ENCODE results near the gene HCFC1R1.
"Not testable (repeated sequence)": the region's sequence is repeated elsewhere in the genome, so short reads cannot be mapped to it uniquely, and the experiment has no call there.

Gene HCFC1R1

DNA sequence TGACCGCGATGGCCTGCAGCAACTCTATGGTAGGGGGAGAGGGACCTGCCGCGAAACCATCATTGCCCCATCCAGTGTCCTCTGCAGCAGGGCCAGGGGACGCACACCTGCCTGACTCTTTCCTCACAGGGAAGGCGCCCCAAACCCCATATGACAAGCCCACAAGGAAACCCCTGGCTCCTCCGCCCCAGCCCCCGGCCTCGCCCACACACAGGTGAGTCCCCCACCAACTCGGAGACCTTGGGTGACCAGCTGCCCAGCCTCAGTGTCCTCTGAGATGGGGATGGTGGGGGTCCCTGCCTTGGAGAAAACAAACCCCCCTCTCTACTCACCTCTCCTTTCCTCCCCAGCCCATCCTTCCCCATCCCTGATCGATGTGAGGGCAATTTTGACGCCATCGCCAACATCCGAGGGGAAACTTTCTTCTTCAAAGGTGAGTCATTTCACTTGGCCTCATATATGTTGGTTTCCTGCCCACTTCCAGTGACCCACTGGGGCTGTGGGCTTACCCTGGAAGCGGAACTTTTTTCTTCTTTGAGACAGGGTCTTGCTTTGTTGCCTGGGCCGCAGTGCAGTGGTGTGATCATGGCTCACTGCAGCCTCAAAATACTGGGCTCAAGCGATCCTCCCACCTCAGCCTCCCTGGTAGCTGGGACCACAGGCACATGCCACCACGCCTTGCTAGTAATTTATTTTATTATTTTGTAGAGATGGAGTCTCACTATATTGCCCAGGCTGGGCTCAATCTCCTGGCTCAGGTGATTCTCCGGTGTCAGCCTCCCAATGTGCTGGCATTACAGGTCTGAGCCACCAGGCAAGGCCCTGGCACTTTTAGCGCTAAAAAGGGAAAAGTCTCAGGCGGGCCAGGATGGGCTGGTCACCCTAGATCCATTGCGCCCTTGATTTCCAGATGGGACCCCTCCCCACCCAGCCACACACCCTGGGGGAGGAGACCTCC, 33.7 kb upstream of the HCFC1R1 start:
- no peak for DNase-seq (ENCODE audit: low spot score)

DNA sequence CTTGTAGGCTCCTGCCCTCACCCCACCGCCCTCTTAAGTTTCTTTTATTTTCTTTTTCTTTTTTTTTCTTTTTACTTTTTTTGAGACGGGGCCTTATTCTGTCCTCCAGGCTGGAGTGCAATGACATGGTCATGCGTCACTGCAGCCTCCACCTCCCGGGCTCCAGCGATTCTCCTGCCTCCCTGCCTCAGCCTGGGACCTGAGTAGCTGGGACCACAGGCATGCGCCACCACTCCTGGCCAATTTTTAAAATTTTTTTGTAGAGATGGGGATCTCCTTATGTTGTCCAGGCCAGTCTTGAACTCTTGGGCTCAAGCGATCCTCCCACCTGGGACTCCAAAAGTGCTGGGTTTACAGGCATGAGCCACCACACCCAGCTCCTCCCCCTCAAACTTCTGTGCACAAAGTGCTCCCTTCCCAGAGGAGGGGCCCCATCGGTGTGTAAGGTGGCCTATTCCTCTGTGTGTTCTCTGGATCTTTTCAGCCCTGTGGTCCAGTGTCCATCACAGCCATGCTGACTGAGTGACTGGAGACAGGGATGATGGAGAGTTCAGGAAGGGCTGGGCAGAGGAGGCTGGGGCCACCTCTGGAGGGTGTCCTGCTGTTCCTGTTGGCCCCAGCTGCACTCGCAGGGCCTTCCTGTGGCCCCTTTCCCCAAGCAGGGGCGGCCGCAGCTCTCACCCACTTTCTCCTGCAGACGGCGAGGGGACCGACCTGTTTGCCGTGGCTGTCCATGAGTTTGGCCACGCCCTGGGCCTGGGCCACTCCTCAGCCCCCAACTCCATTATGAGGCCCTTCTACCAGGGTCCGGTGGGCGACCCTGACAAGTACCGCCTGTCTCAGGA, 32.8 kb upstream of the HCFC1R1 start:
- DNase-seq (ENCODE audit: low spot score), result no peak

DNA sequence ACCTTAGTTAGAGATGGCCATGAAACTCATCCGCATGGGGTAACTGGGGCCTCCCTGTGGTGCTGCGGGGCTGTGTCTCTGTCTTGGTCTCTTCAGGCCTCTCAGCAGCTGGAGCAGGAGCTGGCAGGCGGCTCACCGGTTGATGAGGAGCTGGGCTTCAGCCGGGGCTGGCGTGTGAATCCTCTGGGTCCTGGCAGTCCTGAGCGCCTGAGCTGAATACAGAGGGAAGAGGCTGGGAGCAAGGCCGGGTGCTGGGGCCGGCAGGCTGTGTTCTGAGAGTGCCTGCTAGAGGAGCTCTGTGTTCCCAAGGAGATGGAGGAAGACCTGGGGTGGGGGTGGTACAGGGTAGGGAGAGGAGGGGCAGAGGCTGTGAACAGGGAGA, 32.0 kb upstream of the HCFC1R1 start:
- not testable (repeated sequence) for DNase-seq (ENCODE audit: low spot score)

DNA sequence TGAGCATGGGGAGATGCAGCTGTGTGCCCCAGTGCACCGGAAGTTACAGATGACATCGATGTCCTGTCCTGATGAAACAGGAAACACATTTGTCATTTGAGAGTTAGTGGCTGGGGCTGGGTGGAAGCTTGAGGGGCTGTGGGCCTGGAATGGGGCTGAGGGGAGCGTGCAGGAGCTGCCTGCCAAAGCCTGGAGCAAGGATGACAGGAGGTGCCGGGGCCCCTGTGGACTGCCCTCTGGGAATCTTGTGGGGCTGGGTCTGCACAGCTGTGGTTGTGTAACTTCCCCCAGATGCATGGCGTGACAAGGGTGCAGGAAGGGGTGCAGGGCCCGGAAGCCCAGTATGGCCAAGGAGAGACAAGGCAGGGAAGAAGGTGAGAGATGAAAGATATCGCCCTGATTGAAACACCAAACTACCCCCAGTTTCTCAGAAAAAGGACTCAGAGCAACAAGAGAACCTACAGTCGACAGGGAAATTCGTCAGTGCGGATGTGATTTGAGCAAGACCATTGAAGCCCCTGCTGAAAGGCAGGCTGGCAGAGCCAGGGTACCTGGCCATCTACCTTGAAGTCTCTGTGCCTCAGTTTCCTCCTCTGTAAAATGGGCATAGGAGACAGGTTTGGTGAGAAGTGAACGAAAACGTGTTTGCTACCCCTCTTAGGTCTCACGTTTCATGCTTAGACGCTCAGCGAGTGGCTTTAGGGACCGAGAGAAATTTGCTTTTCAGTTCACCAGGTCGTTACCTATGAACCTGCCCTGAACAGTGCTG, 31.4 kb upstream of the HCFC1R1 start:
- DNase-seq (ENCODE audit: low spot score), result no peak

DNA sequence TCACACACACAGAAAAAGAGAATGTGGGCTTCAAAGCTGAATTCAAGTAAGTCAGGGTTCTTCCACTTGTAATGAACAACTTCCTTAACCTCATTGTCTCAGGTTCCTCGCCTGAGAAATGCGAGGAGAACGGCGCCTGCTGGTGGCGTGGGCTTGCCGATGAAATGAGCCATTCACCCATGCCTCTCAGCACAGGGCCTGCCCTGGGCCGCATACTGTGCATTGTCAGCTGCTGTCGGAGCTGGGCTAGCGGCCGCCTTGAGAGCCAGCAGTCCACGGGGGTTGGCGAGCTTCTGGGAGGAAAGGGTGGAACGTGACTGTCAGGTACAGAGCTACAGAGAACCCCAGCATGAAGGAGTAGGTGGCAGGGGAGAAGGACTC, 29.6 kb upstream of the HCFC1R1 start:
- DNase-seq (ENCODE audit: low spot score), result not testable (repeated sequence)

DNA sequence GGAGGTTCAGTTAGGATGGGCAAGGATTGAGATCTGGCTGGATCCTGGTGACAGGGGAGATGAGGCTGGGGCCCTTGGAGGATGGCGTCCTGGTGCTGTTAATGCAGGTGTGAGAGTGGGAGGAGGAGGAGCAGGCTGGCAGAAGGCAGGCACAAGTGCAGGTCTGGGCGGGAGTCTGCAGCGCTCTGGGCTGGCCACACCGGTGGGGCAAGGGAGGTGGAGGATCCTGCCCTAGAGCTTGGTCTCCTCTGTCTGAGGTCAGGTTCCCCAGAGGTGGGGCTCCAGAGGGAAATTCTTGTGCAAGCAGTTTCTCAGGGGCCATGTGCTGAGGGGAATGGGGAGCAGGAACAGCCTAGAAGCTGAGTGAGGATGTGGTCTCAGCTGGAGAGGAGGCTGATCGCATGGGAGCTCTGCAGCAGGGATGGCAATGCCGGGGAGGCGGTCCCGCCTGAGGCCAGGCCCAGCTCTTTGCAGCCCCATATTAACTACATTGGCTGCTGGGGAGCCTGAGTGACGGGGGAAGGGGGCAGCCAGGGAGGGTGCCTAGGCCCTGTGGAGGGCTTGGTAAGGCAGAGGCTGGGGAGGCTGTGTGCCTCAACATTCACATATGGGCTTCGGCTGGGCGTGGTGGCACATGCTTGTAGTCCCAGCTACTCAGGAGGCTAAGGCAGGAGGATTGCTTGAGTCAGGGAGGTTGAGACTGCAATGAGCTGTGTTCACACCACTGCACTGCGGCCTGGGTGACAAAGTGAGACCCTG, 29.0 kb upstream of the HCFC1R1 start:
- not testable (repeated sequence) for DNase-seq (ENCODE audit: low spot score)

DNA sequence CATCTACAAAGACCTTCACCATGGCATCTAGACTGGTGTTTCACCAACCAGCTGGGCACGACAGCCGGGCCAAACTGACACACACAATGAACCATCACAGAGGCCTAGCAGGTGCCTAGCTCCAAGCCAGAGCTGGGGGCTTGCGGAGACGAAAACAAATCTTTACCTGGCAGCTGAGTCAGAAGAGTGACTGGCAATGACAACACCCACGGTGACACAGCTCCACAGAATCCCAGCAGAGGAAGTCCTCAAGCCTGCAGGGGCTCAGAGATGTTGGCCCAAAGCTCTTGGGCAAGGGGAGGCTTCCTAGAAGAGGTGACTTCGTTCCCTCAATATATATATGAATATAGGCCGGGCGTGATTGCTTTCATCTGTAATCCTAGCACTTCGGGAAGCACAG, 27.8 kb upstream of the HCFC1R1 start:
- DNase-seq (ENCODE audit: low spot score), result no peak

DNA sequence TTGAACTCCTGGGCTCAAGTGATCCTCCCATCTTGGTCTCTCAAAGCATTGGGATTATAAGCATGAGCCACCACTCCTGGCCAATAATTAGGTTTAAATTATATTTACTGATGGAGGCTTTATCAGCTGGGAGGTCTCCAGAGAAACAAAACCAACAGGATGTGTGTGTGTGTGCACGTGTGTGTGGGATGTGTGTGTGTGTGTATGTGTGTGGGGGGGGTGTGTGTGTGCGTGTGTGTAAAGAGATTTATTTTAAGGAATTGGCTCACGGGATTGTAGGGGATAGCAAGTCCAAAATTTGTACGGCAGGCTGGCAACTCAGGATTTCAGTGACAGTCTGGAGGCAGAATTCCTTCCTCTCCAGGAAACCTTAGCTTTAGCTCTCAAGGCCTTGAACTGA, 27.3 kb upstream of the HCFC1R1 start:
- DNase-seq (ENCODE audit: low spot score), result no peak

DNA sequence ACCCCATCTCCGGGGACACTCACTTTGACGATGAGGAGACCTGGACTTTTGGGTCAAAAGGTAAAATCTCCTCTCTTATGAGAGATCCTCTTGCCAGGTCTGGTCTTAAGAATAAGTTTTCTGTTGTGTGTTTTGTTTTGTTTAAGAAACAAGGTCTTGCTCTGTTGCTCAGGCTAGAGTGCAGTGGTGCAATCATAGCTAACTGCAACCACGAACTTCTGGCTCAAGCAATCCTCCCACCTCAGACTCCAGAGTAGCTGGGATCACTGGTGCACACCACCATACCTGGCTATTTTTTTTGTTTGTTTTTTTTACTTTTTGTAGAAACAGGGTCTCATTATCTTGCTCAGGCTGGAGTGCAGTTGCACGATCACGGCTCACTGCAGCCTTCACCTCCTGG, 26.7 kb upstream of the HCFC1R1 start:
- no peak for DNase-seq (ENCODE audit: low spot score)

DNA sequence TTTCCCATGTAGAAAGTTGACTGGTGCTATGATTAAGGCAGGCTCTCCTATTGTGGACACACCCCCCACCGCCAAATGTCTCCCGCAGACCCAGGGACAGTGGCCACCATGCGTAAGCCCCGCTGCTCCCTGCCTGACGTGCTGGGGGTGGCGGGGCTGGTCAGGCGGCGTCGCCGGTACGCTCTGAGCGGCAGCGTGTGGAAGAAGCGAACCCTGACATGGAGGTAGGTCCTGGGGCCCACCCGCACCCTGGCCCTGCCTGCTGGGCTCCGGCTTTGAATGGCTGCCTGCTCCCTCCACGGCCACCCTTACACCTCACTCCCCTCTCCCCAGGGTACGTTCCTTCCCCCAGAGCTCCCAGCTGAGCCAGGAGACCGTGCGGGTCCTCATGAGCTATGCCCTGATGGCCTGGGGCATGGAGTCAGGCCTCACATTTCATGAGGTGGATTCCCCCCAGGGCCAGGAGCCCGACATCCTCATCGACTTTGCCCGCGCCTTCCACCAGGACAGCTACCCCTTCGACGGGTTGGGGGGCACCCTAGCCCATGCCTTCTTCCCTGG, 26.3 kb upstream of the HCFC1R1 start:
- DNase-seq (ENCODE audit: low spot score), result no peak

DNA sequence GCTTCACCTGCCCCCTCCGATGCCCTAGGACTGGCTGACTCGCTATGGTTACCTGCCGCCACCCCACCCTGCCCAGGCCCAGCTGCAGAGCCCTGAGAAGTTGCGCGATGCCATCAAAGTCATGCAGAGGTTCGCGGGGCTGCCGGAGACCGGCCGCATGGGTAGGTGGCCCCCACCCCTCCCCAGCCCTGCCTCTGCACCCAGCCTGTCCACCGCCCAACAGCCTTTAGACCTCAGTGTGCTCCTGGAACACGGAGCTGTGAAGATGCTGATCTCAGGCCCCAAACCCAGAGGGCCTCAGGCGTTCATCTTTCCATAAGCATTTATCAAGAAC, 23.6 kb upstream of the HCFC1R1 start:
- no peak for DNase-seq (ENCODE audit: low spot score)

DNA sequence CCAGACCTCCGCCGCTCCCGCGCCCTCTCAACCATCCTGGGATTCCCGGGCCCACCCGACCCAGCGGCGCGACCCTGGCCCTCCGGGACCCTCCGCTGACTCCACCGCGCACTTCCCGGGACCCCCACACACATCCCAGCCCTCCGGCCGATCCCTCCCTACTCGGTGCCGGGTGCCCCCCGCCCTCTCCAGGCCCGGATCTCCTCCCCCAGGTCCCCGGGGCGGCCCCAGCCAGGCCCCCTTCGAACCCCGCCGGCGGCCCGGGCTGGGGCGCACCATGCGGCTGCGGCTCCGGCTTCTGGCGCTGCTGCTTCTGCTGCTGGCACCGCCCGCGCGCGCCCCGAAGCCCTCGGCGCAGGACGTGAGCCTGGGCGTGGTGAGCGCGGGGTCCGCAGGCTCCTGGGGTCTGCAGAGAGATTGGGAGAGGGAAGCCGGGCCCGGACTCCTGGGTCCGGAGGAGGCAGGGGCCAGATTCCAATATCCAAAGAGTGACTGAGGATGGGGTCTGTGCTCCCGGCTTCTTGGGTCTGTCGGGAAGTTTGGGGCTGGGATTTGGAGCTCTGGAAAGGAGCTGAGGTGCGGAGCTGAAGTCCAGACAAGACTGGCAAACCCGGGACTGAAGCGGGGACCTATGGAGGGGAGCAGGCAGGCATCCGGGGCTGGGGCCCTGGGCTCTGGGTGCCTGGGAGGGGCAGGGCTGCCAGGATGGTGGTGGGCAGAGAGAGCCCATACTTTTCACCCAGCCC, 23.1 kb upstream of the HCFC1R1 start:
- no peak for DNase-seq (ENCODE audit: low spot score)

DNA sequence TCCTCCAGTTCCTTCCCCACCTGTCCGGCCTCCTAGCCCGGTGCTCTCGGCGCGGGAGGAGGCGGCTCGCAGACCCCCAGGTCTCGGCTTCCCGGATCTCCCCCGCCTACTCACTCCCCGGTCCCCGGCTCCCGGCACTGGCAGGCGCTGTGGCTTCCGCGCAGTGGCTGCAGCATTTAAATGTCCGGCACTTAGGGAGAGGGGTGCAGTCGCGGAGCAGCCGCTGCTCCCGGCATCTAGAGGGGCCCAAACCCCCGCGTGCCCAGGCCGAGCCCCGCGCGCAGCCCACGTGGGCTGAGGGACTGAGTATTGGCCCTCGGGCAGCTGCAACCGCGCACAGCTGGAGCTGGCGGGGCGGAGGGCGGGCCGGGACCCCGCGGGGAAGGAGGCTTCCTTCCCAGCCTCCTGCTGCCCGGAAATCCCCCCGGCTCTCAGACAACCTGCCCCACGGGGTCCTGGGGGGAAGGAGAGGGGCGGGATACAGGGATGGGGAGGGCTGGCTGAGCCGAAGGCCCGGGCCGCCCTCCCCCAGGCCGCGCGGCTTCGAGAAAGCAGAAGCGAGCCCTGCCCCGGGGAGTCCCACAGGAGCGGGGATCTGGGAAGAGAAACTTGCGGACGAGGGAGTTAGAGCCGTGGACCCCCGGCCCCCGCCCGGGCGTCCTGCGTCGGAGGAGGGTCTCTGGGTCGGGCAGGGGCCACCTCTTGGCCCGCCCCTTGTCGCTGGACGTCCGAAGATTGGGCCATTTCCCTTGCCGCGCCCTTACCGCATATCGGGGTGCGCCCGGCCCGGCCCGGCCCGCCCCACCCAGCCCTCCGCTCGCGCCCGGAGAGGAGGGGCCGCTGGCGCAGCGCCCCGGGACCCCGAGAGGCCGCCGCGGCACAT, 22.3 kb upstream of the HCFC1R1 start, which contains the start of gene MMP25:
Gene MMP25 (plus strand): TSS at position 804 of the 883 bp plus-strand sequence. CDS start 357 bp downstream, outside the sequence.
- no peak for DNase-seq (ENCODE audit: low spot score)

DNA sequence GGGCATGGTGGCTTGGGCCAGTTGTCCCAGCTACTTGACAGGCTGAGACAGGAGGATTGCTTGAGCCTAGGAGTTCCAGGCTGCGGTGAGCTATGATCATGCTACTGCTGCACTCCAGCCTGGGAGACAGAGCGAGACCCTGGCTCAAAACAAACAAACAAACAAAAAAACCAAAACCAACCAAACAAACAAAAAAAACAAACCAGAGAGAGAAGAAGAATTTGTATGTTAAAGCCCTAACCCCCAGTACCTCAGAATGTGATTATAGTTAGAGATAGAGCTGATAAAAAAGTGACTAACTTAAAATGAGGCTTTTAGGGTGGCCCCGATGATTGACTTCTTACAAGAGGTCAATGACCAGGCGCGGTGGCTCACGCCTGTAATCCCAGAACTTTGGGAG, 21.0 kb upstream of the HCFC1R1 start:
- no peak for DNase-seq (ENCODE audit: low spot score)

DNA sequence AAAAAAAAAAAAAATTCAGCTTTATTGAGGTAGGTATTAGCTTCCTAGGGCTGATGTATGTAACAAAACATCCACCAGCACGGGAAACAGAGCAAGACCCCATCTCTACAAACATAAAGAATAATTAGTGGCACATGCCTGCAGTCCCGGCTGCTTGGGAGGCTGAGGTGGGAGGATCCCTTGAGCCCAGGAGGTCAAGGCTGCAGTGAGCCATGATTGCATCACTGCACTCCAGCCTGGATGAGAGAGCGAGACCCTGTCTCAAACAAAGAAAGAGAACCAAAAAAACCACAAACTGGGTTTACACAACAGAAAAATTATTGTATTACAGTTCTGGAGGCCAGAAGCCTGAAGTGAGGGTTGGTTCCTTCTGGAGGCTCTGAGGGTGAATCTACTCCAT, 18.6 kb upstream of the HCFC1R1 start:
- DNase-seq (ENCODE audit: low spot score), result no peak

DNA sequence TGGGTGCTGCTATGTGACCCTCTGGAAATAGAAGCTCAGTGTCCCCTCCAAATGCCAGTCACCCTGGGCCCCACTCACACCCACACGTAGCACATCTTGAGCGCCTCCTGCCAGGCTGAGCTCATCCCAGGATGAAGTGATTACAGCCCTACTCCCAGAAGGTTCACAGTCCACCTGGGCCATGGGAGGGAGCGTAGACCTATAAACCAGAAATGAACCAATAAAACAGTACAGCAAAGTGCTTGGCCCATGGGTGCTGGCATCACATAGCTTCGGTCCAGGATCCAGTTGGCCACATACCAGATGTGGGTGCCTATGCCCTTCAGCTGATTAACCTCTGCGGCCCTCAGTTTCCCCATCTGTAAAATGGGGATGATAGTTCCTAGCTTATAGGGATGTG, 15.2 kb upstream of the HCFC1R1 start:
- DNase-seq (ENCODE audit: low spot score), result no peak

DNA sequence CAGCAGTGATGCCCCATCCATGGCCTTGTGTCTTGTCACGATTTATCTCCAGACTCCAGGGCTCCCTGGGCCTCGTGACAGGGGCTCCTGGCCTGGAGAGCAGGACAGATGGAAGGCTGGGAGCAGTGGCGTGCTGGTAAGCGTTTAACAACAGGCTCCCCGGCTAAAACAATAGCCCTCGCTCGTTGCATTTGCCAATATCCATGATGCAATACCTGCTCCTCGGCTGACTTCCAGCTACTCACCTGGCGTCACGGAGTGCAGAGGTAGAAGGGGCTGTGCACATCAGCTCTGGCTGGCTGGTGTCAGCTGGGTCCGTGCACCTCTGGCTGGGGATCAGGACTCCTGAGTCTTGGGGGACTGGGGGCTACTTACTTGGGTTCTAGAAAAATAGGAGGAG, 14.5 kb upstream of the HCFC1R1 start:
- DNase-seq (ENCODE audit: low spot score), result no peak

DNA sequence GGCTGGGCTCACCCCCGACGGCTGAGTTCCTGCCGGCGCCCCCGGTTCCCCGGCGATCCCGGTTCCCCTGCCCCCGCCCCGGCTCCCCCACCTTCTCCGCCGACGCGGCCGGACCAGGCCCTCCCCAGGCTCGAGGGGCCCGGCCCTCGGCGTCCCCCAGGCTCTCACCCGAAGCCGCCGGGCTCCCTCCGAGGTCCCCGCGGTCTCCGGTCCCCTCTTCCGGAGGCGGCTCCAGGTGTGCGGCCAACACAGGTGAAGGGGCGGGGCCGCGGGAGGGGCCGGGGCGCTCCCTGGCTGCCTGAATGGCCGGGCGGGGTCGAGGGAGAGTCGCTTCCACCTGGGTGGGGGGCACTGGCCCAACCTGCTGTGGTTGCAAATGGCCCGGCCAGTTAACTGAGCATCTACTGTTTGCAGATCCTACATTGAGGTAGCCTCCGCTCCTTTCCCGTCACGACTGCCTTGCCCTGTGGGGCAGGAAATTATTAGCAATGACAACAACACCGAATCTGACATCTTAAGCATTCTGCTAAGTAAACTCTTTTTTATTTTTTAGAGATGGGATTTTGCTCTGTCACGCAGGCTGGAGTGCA, 13.1 kb upstream of the HCFC1R1 start, which contains the start of gene BICDL2:
Gene BICDL2 (minus strand): TSS at position 219 of the 590 bp plus-strand sequence. CDS start 1,448 bp downstream, outside the sequence.
- no peak for DNase-seq (ENCODE audit: low spot score)

Data from hepatic stellate cell (primary cell).